Body of pancreas (tissue), 4 donors: ENCODE measurements around the gene CCM2. TPM values are rescaled to one million over a fixed set of nuclear protein-coding genes. Genes with fewer than 3 reads are reported as not detected.

ENCODE experiments used
- ATAC-seq: fragments of 150-250 bp; one replicate; pipeline ENCODE4 v1.9.1; 2016
- DNase-seq, 4 donors: peaks; one replicate each; pipeline ENCODE4 v3.0.0-alpha.2; 2019
- H3K27ac ChIP-seq, 4 donors: fragments of 200-600 bp; sonication (generic); 1 replicate in 3 of 4; 2 replicates in 1 of 4; pipeline versions ENCODE4 v1.5.1 to v1.6.1; 2016 to 2019; ENCODE audit warnings: mild to moderate bottlenecking in 1 of 4, mixed read lengths in 1 of 4, moderate library complexity in 1 of 4
- H3K27me3 ChIP-seq, 2 donors: fragments of 200-600 bp; sonication (generic); one replicate each; pipeline ENCODE4 v1.6.0; 2016; ENCODE audit warnings: mild to moderate bottlenecking in 1 of 2
- H3K36me3 ChIP-seq, 2 donors: fragments of 200-600 bp; sonication (generic); replicated peaks in 1 of 2; 2 replicates each; pipeline ENCODE4 v1.5.1; 2016; ENCODE audit warnings: low read depth in 2 of 2; ENCODE audit not compliant: insufficient read depth in 1 of 2
- H3K4me1 ChIP-seq: fragments of 200-600 bp; sonication (generic); one replicate; pipeline ENCODE4 v1.6.0; 2016
- H3K4me3 ChIP-seq, 2 donors: fragments of 200-600 bp; sonication (generic); 1 replicate in 1 of 2; 2 replicates in 1 of 2; pipeline ENCODE4 v1.5.1; 2016 to 2019
- H3K9me3 ChIP-seq, 3 donors: fragments of 200-600 bp; sonication (generic); 1 replicate in 2 of 3; 2 replicates in 1 of 3; pipeline ENCODE4 v1.5.1; 2016
- POLR2A ChIP-seq, 3 donors: fragments of 450-650 bp; IDR thresholded peaks; one replicate each; pipeline ENCODE4 v1.6.1; 2016; ENCODE audit warnings: antibody characterized with exemption in 3 of 3, mild to moderate bottlenecking in 2 of 3
- WGBS, 2 donors: methylation state at CpG; one replicate each; pipeline ENCODE4 v1.1.5; 2017; 5-methylcytosine and 5-hydroxymethylcytosine counted together
- intact Hi-C: fragments of 100-400 bp; cut with DNase I; formaldehyde crosslinking; loops from one replicate; pipeline ENCODE4 v1.15.1; 2023
- total RNA-seq, 2 donors: library from RNA; depleted of rRNA; stranded (reverse); fragments of >200 nt; gene quantifications; one replicate each; pipeline ENCODE4 v1.1.0, GENCODE V29; 2016
- TF ChIP-seq, protein P1 (sequence below), 7 experiments: fragments of 450-650 bp in 4 of 7; fragments of 200-600 bp in 3 of 7; sonication (generic) in 3 of 7; IDR thresholded peaks; one replicate each; pipeline ENCODE4 v1.5.1; 2016 to 2019; ENCODE audit warnings: antibody characterized with exemption in 7 of 7

CCM2 gene
- total RNA-seq, 2 donors from 2014 or later, result 19.4 to 22.3 TPM

DNA sequence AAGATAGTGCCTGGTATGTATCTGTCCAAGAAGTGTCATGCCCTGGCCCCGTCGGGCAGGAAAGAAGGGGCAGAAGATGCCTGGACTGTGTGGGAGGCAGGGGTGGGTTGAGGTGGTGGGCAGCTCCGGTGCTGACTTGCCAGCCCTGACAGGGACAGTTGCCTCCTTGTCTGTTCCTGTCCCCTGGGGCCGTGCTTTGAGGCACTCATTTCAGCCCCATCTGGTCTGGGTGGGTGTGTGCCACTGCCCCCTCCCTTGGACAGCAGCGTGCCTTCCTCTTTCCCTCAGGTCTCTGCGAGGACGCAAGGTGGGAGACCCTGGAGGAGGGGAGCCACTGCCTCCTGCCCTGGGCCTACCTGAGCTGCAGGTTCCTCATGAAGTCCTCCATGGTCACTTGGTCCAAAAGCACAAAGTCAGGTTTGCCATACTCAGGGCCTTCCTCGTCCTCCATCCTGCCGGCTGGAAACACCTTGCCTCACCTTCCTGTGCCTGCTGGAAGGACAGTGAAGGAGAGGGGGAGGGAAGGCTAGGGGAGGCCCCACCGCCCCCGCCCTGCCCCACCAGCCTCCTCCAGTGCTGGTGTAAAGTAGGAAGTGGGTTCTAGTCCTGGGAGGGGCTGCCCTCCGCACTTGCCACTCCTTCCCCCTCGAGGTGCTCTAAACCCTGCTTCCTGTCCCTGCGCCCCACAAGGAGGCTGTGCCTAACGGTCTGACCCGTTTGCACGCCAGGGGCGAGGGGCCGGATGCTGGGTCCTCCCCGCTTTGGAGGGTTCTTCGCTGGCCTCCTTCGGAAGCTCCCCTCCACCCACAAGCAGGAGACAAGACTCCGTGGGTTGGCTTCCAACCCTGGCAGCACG is 21.3 kb upstream of the CCM2 start, which contains the start of gene MYO1G:
Gene MYO1G, minus strand, starts transcription at position 505 of the 856 bp plus-strand sequence. Its CDS starts 54 bp downstream, at position 451.
- DNase-seq (peak in 2 of 4 donors; percentile 28 to 67), ATAC-seq (no peak)
- H3K27me3 ChIP-seq, result no peaks in the 10 kb centered on the region
- no peak within 1 kb of the TSS for H3K4me3 ChIP-seq
- TF ChIP-seq, protein P1, sequence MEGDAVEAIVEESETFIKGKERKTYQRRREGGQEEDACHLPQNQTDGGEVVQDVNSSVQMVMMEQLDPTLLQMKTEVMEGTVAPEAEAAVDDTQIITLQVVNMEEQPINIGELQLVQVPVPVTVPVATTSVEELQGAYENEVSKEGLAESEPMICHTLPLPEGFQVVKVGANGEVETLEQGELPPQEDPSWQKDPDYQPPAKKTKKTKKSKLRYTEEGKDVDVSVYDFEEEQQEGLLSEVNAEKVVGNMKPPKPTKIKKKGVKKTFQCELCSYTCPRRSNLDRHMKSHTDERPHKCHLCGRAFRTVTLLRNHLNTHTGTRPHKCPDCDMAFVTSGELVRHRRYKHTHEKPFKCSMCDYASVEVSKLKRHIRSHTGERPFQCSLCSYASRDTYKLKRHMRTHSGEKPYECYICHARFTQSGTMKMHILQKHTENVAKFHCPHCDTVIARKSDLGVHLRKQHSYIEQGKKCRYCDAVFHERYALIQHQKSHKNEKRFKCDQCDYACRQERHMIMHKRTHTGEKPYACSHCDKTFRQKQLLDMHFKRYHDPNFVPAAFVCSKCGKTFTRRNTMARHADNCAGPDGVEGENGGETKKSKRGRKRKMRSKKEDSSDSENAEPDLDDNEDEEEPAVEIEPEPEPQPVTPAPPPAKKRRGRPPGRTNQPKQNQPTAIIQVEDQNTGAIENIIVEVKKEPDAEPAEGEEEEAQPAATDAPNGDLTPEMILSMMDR (IDR thresholded peaks at IDR 0.05), result no peak
- TF ChIP-seq POLR2A (IDR thresholded peaks at IDR 0.05), result peak in 1 of 3 donors; percentile 18
- WGBS, 2 donors, result 56 to 82% methylated on average over 19 to 23 of the region's 24 CpGs
- H3K4me1 ChIP-seq, result peaks cover 5% of the 10 kb centered on the region
- peak within 1 kb of the TSS in 1 of 4 donors; percentile 69 for H3K27ac ChIP-seq
- H3K36me3 ChIP-seq, result peaks cover 4 to 14% of the 10 kb centered on the region in 2 donors
- H3K9me3 ChIP-seq, result no peaks in the 10 kb centered on the region
- intact Hi-C loops, result no loop called here

DNA sequence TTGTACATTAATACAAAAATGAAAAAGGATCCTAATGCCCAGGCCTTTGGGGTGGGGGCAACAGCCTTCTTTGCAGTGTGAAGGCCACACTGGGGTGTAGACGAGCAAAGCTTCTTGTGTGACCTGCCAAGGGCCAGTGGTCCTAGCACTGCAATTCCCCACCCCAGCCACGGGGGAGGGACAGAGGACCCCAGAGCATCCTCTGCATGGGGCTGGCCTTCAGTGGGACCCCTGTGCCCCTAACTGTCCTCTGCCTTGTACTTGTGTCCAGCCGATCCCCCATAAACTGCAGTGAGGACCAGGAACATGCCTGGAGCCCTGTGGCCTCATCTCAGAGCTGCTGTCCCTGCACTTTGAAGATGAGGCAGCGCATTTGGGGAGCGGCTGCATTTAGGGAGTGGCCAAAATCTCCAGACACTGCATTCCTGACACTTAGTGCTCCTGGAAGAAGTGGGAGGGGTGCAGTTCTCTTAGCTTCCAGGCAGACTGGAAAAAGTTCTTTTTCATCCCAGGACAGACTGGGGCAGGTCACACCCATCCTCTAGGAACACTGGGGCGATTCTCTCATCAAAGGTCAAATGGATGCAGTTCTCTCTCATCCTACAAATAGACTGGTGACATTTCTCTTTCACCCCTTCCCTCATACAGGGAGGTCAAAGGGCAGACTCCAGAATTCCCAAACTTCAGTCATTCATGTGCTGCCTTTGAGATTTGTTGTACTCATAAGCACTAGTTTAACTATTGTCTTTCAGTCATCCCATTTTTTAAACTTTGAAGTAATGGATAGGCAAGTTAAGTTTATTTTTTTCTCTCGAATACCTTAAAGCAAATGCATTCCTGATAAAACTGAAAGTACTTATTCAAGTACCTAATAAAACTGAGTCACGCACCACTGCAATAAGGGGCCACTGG is 20.3 kb upstream of the CCM2 start:
- Histone ChIP-seq H3K27ac (peak overlapping the region in 1 of 4 donors; percentile 69), H3K9me3 (no peaks in the 10 kb centered on the region), H3K27me3 (no peaks in the 10 kb centered on the region), H3K36me3 (peaks cover 4 to 15% of the 10 kb centered on the region in 2 donors), H3K4me1 (peaks cover 12% of the 10 kb centered on the region), H3K4me3 (no peak overlapping the region)
- 71 to 80% methylated on average over 8 of the region's 8 CpGs for WGBS, 2 donors
- ATAC-seq (no peak), DNase-seq (no peak)
- no peak for TF ChIP-seq POLR2A (IDR thresholded peaks at IDR 0.05)
- TF ChIP-seq, protein P1 (IDR thresholded peaks at IDR 0.05), result no peak
- intact Hi-C loops, result no loop called here

DNA sequence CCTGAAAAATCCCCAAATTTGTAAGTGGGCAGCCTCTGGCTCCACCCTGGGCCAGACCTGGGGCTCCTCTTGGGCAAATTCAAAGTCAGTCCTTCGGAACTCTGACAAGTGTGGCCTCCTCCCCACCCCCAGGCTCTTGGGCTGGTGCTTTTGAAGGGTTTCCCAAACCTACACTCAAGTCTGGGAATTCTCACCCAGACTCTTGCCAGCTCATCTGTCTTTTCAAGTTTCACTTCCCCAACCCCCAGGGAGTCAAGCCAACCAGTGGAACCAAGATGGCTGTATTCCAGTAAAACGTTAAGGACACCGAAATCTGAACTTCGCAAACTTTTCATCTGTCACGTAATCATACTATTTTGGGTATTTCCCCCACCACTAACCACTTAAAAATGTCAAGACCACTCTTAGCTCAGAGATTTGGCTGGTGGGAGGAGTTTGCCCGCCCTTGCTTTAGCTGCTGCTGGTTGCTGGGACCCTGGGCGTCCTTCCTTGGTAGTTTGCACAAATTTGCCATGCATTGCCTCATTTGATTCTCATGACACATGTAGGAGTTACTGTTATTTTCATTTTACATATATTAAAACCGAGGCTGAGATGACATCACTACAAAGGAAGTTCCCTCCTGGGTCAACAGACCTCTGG is 19.5 kb upstream of the CCM2 start:
- intact Hi-C loops, result no loop called here
- Histone ChIP-seq H3K36me3 (peaks cover 4 to 15% of the 10 kb centered on the region in 2 donors), H3K4me1 (peaks cover 20% of the 10 kb centered on the region), H3K27me3 (no peaks in the 10 kb centered on the region), H3K9me3 (no peaks in the 10 kb centered on the region), H3K4me3 (no peak overlapping the region), H3K27ac (peak overlapping the region in 1 of 4 donors; percentile 69)
- TF ChIP-seq, protein P1 (IDR thresholded peaks at IDR 0.05), result no peak
- TF ChIP-seq POLR2A (IDR thresholded peaks at IDR 0.05), result no peak
- DNase-seq (peak in 1 of 4 donors; percentile 58), ATAC-seq (no peak)
- WGBS, 2 donors, result 68 to 73% methylated on average over 8 of the region's 8 CpGs

DNA sequence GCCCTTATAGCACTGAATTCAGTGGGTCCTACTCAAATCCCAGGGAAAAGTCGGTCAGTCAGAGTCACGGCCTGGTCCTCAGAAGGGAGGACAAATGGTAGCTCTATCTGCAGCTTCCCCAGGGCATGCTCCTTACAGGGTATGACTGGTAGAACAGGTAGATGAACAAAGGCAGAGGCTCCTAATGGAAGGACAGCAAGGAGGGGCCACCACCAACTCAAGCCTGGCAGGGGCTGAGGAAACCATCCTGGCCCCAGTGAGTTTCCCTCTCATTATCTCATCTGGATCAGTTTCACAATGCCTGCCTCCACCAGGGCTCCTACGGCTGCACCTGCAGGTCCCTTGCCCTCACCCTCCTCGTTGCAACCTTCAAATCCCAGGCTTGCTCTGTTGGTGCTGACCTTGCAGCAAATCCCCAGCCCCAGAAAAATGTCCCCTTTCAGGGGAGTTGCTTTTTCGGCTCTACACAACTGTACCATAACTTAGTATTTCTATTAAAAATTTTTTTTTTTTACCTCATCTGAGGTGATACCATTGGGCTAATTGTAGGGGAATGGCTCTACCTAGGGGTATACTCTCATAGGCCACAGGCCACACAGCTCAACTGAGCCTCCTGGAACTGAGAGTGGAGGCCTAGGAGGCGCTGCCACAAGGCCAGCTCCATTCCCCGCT is 18.8 kb upstream of the CCM2 start:
- Histone ChIP-seq H3K9me3 (no peaks in the 10 kb centered on the region), H3K4me3 (no peak overlapping the region), H3K36me3 (peaks cover 4 to 15% of the 10 kb centered on the region in 2 donors), H3K27me3 (no peaks in the 10 kb centered on the region), H3K27ac (peak overlapping the region in 1 of 4 donors; percentile 69), H3K4me1 (peaks cover 26% of the 10 kb centered on the region)
- no peak for TF ChIP-seq POLR2A (IDR thresholded peaks at IDR 0.05)
- intact Hi-C loops, result no loop called here
- WGBS, 2 donors, result 75 to 81% methylated on average over 7 of the region's 7 CpGs
- no peak for ATAC-seq
- no peak for DNase-seq
